ENCODE data around the gene ZBTB33. TPM values are rescaled to one million over a fixed set of nuclear protein-coding genes. Genes with fewer than 3 reads are reported as not detected.

ZBTB33 gene
- total and polyA plus RNA-seq, 2 of the 13 experiments (the other 11 are each of a cell fraction or from before 2014, with no cell fraction given) = 6.5 to 20.2 TPM

DNA sequence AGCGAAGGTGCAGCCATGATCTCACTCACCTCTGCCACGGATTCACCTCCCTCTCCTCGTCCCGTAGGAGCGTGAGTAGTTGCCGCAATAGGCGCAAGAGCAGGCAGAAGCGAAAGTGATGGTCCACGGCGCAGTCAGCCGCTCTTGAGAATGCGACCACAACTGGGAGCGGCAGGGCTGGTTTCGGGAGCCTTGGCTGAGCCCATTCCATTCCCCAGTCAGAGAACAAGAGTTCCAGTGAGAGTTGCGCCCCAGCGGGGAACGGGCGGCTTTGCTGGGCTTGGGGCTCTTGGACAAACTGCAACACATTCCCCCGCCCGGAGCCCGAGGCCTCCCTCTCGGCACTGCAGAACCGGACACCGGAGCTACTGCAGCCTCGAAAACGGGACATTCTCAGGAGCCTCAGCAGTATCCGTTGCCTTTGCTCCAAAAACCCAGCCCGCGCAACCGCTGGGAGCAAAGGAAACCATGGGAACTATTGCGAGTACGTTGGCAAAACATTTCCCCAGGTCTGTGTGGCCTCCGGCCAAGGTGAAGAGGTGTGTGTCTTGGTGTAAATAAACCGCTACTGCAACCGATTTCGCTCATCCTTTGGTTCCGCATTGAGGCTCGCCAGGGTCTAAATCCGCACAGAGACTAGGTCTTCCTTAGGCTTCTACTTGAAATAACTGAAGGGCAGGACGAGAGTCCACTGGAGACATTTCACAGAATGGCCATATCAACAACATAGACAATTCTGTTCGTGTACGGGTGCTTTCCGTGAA lies 5.7 kb upstream of the ZBTB33 start (continued):
- no peak for TF ChIP-seq ZNF850 (CRISPR knock-in tag; conservative IDR thresholded peaks at IDR 0.05)
- no peak for TF ChIP-seq SP2 (CRISPR knock-in tag; IDR thresholded peaks at IDR 0.05)
- TF ChIP-seq ATAD3A (CRISPR knock-in tag; IDR thresholded peaks at IDR 0.05) = no peak
- TF ChIP-seq, protein P1, sequence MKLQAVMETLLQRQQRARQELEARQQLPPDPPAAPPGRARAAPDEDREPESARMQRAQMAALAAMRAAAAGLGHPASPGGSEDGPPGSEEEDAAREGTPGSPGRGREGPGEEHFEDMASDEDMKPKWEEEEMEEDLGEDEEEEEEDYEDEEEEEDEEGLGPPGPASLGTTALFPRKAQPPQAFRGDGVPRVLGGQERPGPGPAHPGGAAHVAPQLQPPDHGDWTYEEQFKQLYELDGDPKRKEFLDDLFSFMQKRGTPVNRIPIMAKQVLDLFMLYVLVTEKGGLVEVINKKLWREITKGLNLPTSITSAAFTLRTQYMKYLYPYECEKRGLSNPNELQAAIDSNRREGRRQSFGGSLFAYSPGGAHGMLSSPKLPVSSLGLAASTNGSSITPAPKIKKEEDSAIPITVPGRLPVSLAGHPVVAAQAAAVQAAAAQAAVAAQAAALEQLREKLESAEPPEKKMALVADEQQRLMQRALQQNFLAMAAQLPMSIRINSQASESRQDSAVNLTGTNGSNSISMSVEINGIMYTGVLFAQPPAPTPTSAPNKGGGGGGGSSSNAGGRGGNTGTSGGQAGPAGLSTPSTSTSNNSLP (IDR thresholded peaks at IDR 0.05; ENCODE audit: low read depth, low read length) = no peak
- TF ChIP-seq, protein P2, sequence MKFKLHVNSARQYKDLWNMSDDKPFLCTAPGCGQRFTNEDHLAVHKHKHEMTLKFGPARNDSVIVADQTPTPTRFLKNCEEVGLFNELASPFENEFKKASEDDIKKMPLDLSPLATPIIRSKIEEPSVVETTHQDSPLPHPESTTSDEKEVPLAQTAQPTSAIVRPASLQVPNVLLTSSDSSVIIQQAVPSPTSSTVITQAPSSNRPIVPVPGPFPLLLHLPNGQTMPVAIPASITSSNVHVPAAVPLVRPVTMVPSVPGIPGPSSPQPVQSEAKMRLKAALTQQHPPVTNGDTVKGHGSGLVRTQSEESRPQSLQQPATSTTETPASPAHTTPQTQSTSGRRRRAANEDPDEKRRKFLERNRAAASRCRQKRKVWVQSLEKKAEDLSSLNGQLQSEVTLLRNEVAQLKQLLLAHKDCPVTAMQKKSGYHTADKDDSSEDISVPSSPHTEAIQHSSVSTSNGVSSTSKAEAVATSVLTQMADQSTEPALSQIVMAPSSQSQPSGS (CRISPR knock-in tag; IDR thresholded peaks at IDR 0.05) = peak; percentile 73
- TF ChIP-seq ZNF788 (CRISPR knock-in tag; IDR thresholded peaks at IDR 0.05; ENCODE audit: borderline replicate concordance) = peak; percentile 55; the same call in 1 of the 2 replicates
- TF ChIP-seq, protein P3, sequence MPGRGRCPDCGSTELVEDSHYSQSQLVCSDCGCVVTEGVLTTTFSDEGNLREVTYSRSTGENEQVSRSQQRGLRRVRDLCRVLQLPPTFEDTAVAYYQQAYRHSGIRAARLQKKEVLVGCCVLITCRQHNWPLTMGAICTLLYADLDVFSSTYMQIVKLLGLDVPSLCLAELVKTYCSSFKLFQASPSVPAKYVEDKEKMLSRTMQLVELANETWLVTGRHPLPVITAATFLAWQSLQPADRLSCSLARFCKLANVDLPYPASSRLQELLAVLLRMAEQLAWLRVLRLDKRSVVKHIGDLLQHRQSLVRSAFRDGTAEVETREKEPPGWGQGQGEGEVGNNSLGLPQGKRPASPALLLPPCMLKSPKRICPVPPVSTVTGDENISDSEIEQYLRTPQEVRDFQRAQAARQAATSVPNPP (CRISPR knock-in tag; IDR thresholded peaks at IDR 0.05) = no peak
- TF ChIP-seq GLI4 (CRISPR knock-in tag; IDR thresholded peaks at IDR 0.05; ENCODE audit: borderline replicate concordance) = no peak
- TF ChIP-seq KDM2A (CRISPR knock-in tag; IDR thresholded peaks at IDR 0.05; ENCODE audit: borderline replicate concordance, low read depth) = peak; percentile 76; the same call in 1 of the 2 replicates
- peak; percentile 56 for TF ChIP-seq SALL1 (CRISPR knock-in tag; IDR thresholded peaks at IDR 0.05)
- TF ChIP-seq NPAS2 (CRISPR knock-in tag; IDR thresholded peaks at IDR 0.05; ENCODE audit: borderline replicate concordance) = no peak
- TF ChIP-seq, protein P4, sequence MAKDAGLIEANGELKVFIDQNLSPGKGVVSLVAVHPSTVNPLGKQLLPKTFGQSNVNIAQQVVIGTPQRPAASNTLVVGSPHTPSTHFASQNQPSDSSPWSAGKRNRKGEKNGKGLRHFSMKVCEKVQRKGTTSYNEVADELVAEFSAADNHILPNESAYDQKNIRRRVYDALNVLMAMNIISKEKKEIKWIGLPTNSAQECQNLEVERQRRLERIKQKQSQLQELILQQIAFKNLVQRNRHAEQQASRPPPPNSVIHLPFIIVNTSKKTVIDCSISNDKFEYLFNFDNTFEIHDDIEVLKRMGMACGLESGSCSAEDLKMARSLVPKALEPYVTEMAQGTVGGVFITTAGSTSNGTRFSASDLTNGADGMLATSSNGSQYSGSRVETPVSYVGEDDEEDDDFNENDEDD (CRISPR knock-in tag; IDR thresholded peaks at IDR 0.05; ENCODE audit: borderline replicate concordance) = peak; percentile 66; the same call in 1 of the 2 replicates
- no peak for TF ChIP-seq ATF7-NPFF (CRISPR knock-in tag; IDR thresholded peaks at IDR 0.05; ENCODE audit: low read depth)
- TF ChIP-seq POLR2A (IDR thresholded peaks at IDR 0.05; ENCODE audit: insufficient read depth in 1 of 2, low read depth in 2 of 2, low read length in 2 of 2) = peak; percentile 47 to 62; a peak in 3 of 4 replicates
- TF ChIP-seq TEAD3 (CRISPR knock-in tag; optimal IDR thresholded peaks at IDR 0.05; ENCODE audit: borderline replicate concordance) = peak; percentile 42
- no peak for TF ChIP-seq ZNF652 (CRISPR knock-in tag; IDR thresholded peaks at IDR 0.05; ENCODE audit: borderline replicate concordance, low read depth)
- TF ChIP-seq BRCA1 (CRISPR knock-in tag; IDR thresholded peaks at IDR 0.05) = no peak
- no peak for TF ChIP-seq PRPF4 (IDR thresholded peaks at IDR 0.05; ENCODE audit: low read depth, low read length, poor library complexity, severe bottlenecking)
- no peak for TF ChIP-seq CEBPZ (IDR thresholded peaks at IDR 0.05; ENCODE audit: low read length)
- TF ChIP-seq, protein P5, sequence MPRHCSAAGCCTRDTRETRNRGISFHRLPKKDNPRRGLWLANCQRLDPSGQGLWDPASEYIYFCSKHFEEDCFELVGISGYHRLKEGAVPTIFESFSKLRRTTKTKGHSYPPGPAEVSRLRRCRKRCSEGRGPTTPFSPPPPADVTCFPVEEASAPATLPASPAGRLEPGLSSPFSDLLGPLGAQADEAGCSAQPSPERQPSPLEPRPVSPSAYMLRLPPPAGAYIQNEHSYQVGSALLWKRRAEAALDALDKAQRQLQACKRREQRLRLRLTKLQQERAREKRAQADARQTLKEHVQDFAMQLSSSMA (CRISPR knock-in tag; IDR thresholded peaks at IDR 0.05) = no peak

All from HepG2 (cell line).